Measurements from ENCODE around the gene B3GAT1.

Gene B3GAT1

DNA sequence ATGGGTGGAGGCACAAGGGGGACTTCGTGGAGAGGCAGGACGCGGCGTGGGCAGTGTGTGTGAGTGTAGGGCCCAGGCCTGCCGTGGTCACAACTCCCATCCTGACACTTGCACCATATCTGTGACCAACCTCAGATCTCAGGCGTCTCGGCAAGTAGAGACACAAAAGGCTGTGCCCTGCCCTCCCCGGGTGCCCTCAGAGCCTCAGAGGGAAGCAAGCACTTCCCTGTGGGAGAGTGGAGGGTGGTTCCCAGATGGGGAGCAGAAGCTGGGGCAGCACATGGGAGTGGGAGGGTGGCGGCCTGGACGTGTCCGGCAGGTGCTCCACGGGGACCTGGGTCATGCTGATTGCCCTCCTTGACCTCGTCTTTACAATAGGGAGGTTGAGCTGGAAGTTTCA, 20.4 kb downstream of the B3GAT1 start:
- TF ChIP-seq, protein P1, sequence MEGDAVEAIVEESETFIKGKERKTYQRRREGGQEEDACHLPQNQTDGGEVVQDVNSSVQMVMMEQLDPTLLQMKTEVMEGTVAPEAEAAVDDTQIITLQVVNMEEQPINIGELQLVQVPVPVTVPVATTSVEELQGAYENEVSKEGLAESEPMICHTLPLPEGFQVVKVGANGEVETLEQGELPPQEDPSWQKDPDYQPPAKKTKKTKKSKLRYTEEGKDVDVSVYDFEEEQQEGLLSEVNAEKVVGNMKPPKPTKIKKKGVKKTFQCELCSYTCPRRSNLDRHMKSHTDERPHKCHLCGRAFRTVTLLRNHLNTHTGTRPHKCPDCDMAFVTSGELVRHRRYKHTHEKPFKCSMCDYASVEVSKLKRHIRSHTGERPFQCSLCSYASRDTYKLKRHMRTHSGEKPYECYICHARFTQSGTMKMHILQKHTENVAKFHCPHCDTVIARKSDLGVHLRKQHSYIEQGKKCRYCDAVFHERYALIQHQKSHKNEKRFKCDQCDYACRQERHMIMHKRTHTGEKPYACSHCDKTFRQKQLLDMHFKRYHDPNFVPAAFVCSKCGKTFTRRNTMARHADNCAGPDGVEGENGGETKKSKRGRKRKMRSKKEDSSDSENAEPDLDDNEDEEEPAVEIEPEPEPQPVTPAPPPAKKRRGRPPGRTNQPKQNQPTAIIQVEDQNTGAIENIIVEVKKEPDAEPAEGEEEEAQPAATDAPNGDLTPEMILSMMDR (IDR thresholded peaks at IDR 0.05; ENCODE audit: low read depth, low read length) = no peak
- no peak overlapping the region for H3K4me3 ChIP-seq (ENCODE audit: low read depth, low read length)
- no peak for DNase-seq
- no peaks in the 10 kb centered on the region for H3K36me3 ChIP-seq
- H3K9me3 ChIP-seq = no peaks in the 10 kb centered on the region
- H3K4me1 ChIP-seq = peaks cover 5% of the 10 kb centered on the region
- no peaks in the 10 kb centered on the region for H3K27me3 ChIP-seq

DNA sequence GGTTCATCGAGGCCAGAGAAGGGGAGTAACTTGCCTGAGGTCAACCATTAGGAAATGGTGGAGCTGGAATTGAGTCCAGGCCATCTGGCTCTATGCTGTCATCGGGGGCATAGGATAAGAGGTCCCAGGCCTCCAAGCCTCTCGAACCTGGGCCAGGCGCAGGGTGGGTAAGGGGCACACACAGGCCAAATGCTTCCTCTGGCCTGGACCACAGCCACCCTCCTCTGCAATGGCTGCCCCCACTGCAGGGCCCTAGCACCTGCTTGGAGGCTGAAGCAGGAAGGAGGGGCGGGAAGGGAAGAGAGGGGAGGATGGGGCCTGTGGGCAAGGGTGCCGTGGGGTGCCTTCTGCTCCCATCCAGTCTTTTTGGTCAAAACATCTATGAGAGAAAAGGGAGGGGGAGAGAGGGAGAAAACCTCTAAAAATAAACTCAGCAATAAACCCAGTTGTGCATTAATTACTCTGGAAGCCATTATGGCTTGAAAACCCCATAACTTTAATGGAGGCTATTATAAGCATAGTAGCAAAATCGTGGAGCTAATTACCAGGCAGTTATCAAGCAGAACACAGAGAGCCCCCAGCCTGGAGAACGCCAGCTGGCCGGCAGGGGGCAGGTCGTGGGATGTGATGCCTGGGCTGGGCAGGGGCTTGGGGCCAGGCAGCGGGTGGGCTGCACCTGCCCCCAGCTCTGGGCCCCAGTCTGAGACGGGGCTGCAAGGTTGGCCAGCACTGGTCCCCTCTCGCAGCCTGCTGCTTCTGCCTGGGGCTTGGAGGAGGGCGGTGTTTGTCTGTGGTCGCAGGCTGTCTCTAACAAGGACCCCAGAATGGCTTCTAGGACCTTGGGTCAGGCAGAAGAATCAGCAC, 21.1 kb downstream of the B3GAT1 start:
- TF ChIP-seq, protein P1 (IDR thresholded peaks at IDR 0.05; ENCODE audit: low read depth, low read length) = peak; percentile 41
- Histone ChIP-seq H3K9me3 (no peaks in the 10 kb centered on the region), H3K4me3 (ENCODE audit: low read depth, low read length) (no peak overlapping the region), H3K27me3 (no peaks in the 10 kb centered on the region), H3K36me3 (no peaks in the 10 kb centered on the region), H3K4me1 (peaks cover 9% of the 10 kb centered on the region)
- DNase-seq = no peak

DNA sequence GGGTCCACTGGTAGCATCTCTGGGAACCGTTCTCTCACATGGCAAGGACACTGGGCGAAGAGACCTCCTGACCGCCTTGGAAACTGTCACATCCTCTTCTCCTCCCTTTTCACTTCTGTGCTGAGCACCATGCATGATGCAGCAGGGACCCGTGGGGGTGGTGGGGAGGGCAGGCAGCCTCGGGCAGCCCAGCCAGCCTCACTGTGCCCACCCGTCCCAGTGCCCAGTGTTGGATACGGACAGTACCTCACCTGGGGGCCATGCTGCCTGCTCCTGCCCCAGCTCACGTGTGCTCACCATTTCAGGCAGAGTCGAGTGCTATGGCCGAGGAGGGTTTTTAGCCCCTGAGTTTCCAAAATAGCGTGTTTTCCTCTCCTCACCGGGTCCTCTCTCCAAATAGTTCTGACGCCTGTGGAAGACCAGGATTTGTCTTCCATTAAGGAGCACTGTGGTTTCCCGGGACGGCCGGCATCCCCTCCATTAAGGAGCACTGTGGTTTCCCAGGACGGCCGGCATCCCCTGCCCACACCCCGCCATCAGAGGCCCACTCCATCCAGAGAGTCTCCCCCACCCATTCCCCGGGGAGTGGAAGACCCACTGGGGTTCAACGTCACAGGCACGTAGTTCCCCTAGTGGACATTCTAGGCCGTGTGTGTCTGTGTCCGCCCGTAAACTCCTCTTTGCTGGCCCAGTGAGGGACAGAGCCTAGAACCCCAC, 22.4 kb downstream of the B3GAT1 start:
- TF ChIP-seq, protein P1 (IDR thresholded peaks at IDR 0.05; ENCODE audit: low read depth, low read length) = 0 out of 2 replicates have a peak, but pooled peaks have one; percentile 6
- Histone ChIP-seq H3K27me3 (no peaks in the 10 kb centered on the region), H3K36me3 (no peaks in the 10 kb centered on the region), H3K4me3 (ENCODE audit: low read depth, low read length) (no peak overlapping the region), H3K9me3 (no peaks in the 10 kb centered on the region), H3K4me1 (peaks cover 12% of the 10 kb centered on the region)
- no peak for DNase-seq

DNA sequence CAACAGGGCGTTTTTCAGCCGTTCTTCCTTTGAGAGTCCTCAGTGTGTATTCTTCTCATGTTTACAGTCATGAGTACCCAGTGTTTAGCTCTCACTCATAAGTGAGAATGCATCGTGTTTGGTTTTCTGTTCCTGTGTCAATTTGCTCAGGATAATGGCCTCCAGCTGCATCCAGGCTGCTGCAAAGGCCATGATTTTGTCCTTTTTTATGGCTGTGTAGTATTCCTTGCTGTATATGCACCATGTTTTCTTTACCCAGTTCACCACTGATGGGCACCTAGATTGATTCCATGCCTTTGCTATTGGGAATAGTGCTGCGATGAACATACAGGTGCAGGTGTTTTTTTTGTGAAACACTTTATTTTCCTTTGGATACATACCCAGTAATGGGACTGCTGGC, 23.5 kb downstream of the B3GAT1 start:
- H3K4me3 ChIP-seq (ENCODE audit: low read depth, low read length) = no peak overlapping the region
- peaks cover 10% of the 10 kb centered on the region for H3K4me1 ChIP-seq
- H3K27me3 ChIP-seq = no peaks in the 10 kb centered on the region
- TF ChIP-seq, protein P1 (IDR thresholded peaks at IDR 0.05; ENCODE audit: low read depth, low read length) = no peak
- no peak for DNase-seq
- no peaks in the 10 kb centered on the region for H3K36me3 ChIP-seq
- no peaks in the 10 kb centered on the region for H3K9me3 ChIP-seq

DNA sequence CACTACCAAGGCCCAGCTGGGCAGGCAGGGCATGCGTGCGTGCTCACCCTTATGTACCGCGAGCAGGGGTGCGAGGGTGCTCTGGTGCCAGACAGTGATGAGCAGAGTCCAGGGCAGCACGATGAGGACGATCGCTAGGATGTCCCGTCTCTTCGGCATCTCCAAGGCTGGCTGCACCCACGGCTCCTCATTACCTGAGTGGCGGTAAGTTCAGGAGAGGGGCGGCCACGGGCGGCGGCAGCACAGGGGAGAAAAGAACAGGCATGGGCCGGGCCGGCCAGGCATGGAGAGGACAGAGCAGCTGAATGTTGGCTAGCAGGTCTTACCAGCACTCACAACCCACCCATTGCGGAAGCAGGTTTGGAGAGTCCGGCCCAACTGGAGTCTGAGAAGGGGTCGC, 24.5 kb downstream of the B3GAT1 start:
- Histone ChIP-seq H3K4me3 (ENCODE audit: low read depth, low read length) (no peak overlapping the region), H3K4me1 (0 out of 2 replicates have a peak, but pooled peaks cover 7% of the 10 kb centered on the region), H3K27me3 (no peaks in the 10 kb centered on the region), H3K9me3 (no peaks in the 10 kb centered on the region), H3K36me3 (no peaks in the 10 kb centered on the region)
- TF ChIP-seq, protein P1 (IDR thresholded peaks at IDR 0.05; ENCODE audit: low read depth, low read length) = no peak
- DNase-seq = no peak

DNA sequence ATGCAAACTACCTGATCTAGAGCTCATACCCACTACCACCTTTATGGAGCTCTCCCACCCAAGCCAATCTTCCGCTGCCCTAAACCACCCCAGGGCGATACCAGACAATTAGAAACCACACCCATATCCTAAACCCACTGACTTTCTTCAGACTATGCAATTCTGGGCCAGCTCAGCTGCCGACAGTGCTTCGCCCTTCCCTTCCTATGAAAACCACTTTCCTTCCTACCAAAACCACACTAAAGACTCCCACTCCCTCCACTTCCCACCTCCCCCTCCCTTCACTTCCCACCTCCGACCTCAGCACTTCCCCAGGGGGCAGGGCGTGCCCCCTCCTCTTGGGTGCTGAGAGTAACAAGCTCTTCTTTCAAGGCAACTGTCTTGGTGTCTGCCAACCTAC, 25.1 kb downstream of the B3GAT1 start:
- no peak for DNase-seq
- Histone ChIP-seq H3K4me3 (ENCODE audit: low read depth, low read length) (no peak overlapping the region), H3K36me3 (no peaks in the 10 kb centered on the region), H3K27me3 (no peaks in the 10 kb centered on the region), H3K9me3 (no peaks in the 10 kb centered on the region), H3K4me1 (0 out of 2 replicates have a peak, but pooled peaks cover 7% of the 10 kb centered on the region)
- TF ChIP-seq, protein P1 (IDR thresholded peaks at IDR 0.05; ENCODE audit: low read depth, low read length) = no peak
